HG02870 (cell line): Measurements from ENCODE around the gene XIRP1.

Source experiments
- ATAC-seq: cut with Tn5 transposase; IDR thresholded peaks from one replicate; pipeline ENCODE4 v1.9.1; 2021; ENCODE audit warnings: mild to moderate bottlenecking, moderate library complexity; ENCODE audit not compliant: unreplicated experiment

XIRP1 gene

DNA sequence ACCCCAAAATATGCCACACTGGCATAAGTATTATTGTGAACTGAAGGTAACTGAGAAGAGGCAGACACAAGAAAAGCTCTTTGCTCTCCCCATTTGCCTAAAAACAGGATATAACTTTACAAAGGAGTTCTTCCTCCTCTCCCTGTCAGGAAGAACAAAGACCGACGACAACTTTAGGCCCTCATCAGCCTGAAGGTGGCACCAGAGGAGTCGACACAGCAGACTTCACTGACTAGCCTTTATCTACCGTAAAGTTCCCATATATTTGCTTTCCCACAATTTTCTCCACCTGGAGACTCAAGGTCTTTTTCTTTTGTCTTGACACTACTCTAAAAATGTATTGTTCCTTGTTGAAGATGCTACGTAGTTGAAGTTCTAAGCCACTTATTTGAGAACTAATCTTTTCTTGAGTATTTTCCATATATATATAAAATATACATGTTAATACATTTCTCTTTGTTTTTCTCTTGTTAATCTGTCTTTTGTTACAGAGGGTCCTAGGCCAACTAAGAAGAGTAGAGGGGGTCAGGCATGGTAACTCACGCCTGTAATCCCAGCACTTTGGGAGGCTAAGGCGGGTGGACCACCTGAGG lies 16.2 kb upstream of the XIRP1 start:
- no peak for ATAC-seq

DNA sequence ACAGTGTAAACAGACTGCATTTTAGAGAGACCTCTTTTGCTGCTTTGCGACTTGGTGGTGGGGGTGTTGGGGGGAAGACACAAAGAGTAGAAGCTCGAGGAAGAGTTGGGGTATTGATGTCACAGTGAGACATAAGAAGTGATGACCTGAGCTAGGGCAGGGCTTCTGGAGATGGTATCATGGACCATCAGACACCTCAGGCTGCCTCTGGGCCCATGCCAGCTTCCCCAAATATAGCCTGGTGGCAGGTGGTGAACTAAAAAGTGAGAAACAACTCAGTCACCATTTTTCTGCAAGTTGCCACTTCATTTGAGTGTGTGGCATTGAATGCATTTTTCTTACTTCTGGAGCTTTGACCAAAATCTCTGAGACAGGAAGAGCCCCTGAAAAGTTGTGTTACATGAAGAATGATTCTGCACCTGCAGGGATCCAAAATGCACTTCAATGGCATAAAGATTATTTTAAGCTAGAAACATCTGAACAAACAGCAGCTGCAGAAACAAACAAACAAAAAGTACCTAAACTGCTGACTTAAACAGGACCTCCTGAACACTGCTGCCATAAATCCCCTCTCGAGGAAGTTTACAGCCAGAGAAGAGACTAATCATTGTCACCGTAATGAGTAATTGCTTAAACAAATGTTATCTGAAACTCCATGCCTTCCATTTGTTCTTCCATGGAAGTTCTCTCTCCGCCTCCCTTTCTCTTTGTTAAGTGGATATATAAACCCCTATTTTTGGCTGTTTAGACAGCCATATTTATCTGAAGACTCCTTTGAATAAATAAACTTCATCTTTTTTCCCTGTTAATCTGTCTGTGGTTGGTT lies 15.2 kb upstream of the XIRP1 start:
- ATAC-seq = no peak

DNA sequence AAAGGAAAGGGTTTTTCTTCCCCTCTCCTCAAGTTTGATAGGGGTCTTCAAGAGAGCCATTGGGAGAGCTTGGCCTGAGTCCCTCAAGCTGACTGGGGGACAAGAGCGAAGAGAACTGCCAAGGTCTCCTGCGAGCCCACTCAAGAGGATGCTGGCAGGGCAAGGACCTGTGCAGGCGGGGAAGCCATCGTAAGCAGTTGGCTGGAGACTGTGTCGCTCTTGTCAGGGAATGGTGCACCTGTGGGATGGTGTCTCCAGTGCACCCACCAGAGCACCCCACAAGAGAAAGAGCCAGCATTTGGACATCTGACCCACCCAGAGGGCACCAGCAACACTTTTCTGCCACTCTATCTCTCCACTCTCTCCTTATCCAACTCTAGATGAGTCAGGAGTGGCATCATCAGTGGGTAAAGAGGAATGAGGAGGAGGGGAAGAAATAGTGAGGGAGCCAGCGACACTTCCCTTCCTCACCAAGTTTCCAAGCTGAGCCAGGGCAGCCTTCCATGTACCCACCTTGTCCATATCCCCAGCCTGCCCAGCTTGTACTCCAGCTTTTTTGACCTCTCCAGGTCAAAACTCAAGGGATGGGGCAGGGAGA lies 13.6 kb upstream of the XIRP1 start:
- ATAC-seq = no peak

DNA sequence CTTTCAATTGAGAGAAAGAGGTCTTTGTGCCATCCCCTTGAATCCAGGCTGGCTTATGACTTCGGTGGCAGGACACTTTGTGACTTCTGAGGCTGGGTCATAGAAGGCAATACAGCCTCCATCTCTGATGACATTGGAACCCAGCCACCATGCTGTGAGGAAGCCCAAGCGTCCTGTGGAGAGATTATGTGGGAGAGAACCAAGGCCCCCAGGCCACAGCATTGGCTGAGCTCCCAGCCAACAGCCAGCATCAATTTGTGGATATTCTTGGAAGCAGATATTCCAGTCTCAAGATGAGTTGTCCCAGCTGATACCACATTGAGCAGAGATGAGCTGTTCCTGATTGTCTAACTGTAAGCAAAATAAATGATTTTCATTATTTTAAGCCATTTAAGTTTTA lies 12.7 kb upstream of the XIRP1 start:
- ATAC-seq = no peak

- ATAC-seq = no peak
Measured at GRCh38 chr3:39203860-39204259, 11.5 kb upstream of the XIRP1 start.

DNA sequence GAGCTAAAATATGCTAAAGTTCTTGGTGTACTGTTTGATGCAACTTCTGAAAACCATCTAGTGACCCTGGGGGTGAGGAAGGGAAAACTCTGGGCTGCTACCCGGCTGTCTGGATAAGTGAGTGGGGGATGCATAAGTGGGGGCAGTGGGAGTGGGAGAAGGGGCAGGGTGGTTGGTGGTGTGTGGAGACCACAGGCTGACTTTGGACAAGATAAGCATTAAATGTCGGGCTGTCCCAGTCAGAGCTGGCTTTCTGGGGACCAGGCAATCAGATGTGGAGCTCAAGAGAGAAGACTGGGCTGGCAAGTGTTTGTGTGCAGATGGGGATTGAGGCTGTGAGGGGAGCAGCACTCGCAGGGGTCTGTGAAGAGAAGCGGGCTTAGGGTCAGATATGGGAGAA lies 11.0 kb upstream of the XIRP1 start:
- no peak for ATAC-seq

DNA sequence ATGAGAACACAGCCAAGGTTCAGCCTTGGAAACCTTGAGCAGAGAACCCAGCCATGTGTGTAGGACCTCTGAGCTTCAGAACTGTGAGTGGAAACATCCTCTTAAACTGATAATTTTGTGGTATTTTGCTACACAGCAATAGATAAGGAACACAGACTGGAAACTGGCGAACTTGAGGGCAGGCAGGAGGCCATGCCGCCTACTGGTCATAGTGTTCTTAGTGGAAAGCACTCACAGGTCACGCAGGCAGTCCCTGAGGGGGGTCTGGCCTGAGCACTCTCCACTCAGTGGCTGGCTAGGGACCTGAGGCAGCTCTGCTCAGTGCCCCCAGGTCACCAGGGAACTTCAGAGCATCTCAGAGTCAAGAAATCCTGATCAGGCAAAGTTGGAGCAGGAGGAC lies 9.7 kb upstream of the XIRP1 start:
- ATAC-seq = no peak

DNA sequence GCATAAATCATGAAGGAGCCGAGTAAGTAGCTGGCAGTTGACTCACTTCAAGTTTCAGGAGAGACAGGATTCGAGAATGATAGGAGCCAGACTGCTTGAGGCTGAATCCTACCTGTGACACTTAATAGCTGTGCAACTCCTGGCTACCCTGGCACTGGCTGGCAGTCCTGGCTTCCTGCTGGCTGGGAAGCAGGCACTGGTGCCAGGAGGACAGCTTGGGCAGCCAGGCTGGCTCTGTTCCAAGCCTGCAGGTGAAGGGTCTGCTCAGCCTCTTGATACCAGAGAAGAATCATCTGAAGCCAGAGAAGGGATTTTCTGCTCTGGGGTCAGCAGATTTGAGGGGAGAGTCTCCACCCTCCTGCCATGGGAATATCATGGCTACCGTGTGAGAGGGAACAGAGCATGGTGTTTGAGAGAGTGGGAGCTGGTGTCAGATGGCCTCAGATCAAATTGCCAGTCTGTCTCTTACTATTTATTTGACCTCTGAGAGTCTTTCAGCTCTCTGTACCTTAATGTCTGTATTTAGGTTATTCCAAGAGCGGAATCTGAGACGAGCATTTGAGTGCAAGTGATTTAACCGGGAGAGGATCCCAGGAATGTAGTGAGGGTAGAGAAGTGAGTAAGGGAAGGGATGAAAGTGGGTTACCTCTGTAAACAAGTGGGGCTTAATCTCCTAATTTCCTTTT lies 4.4 kb upstream of the XIRP1 start:
- no peak for ATAC-seq

DNA sequence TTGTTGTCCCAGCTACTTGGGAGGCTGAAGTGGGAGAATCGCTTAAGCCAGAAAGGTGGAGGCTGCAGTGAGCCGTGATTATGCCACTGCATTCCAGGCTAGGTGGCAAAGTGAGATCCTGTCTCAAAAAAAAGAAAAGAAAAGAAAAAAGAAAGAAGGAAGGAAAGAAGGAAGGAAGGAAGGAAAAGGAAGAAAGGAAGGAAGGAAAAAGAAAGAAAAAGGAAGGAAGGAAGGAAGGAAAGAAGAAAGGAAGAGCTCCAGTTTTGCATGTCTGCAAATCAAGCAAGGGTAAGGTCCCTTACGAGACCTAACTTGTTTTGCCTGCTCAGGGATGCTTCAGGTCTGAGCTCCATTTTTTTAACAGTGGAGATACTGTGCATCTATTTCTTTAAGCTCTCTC lies 3.6 kb upstream of the XIRP1 start:
- ATAC-seq = no peak

DNA sequence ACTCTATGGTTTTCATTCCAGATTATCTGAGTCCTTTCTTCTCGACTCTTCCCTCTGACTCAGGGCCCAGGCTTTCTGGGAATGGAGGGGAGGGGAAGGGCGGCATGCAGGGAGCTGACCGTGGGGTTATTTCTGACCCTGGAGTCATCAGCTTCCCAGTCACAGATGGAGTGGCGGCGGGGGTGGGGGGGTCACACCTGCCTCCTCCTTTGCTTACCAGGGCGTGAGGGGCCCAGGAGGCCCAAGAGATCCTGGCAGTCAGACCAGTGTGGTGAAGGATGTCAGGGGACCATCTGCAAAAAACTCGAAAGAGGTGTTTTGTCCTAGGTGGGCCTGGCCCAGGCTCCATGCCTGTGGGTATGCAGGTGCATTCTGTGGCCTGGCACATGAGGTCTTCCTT lies 996 bp upstream of the XIRP1 start:
- no peak for ATAC-seq

DNA sequence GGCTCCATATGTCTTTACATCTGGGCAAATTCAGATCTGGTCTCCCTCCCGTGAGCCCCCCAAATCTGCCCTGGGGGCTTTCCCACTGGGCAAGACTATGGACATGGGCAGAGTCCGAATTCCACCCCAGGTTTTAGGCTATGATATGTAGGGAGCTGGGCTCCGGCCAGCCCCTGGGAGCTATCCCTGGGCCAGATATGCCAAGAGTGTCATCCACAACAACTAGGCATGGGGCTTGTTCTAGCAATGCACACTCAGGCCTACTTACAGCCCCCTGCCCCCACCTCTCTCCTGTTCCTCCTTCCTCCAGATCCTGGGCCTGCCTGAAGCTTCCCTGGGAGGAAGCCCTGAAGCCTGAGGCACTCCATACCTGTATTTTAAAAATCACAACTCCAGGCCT lies 622 bp downstream of the XIRP1 start:
- ATAC-seq = no peak

- no peak for ATAC-seq
Measured at GRCh38 chr3:39191111-39191510, 1.3 kb downstream of the XIRP1 start.

- ATAC-seq = no peak
Measured at GRCh38 chr3:39190281-39191025, 1.9 kb downstream of the XIRP1 start.

GRCh38 chr3:39189959-39190269 lies 2.5 kb downstream of the XIRP1 start:
- ATAC-seq = no peak

DNA sequence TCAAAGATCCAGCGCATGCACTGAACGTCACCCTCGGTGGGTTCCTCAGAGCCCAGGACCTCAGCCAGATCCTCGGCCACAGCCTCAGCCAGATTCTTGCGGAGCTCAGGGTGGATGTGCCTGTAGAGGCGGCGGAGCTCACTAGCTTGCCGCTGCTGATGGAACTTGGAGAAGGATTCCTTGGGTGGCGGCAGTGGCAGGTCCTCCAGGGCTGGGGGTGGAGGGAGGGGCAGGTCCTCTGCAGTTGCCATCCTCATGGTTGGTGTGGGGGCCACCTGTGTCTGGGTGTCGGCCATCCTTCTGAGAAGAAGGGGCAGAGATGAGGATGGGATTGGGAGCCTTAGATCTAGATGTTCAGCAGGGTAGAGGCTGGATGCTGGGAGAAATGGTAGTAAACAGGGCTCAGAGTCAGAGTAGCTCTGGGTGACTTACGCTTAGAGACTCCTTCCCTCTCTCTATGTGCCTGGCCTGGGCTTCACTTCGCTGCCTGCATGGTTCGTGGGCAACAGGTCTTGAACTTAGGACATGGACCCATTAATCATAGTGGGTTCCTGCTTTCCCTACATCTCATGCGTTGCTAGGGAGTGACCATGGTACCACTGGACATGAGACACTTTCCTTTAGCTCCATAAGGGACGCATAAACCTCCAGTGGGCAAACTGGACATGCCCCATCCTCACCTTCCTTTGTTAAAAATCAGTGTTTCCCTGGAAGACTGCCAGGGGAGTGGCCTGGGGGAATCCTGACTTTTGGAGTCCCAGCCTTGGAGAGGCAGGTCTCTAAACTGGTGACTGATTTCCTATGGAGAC lies 3.0 kb downstream of the XIRP1 start:
- ATAC-seq = no peak

GRCh38 chr3:39188271-39189149 lies 3.9 kb downstream of the XIRP1 start:
- no peak for ATAC-seq

- ATAC-seq = no peak
Measured at GRCh38 chr3:39187372-39188155, 4.8 kb downstream of the XIRP1 start.

DNA sequence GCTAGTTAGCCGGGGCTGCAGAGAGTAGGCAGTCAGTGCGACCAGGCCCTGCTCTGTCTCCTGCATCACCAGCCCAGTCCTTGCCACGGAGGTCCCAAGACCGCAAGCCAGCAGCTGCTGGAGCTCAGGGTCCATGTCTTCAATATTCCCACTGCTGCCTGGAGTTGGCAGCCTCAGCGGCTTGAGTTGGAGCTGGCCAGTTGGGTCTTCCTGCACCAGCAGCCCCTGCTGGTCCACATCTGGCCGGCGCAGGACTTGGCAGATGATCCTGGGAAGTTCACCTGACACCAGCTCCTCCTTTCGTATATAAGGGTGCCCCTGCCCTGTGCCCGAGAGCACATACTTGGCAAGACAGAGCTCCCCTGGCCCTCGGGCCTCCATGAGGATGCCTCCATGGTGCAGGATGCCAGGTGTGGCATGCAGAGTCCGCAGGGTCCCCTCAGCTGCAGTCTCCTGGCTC lies 5.7 kb downstream of the XIRP1 start:
- ATAC-seq = no peak
